H1 (cell line): ENCODE results near the gene RSRC2. TPM values are rescaled to one million over a fixed set of nuclear protein-coding genes. Genes with fewer than 3 reads are reported as not detected.
"Not testable (repeated sequence)": the region's sequence is repeated elsewhere in the genome, so short reads cannot be mapped to it uniquely, and the experiment has no call there.

Source experiments
- CTCF ChIA-PET: fragments of 300-600 bp; sonication (Branson Sonifier 250); formaldehyde crosslinking; loops from one replicate; lab custom pipeline; 2021; ENCODE audit not compliant: partially characterized antibody; lab: Charles Lee
- POLR2A ChIA-PET: fragments of 300-600 bp; sonication (Branson Sonifier 250); formaldehyde crosslinking; loops from one replicate; lab custom pipeline; 2021; ENCODE audit warnings: inconsistent platforms; ENCODE audit not compliant: partially characterized antibody; lab: Charles Lee
- DNase-seq, 2 experiments: peaks; one replicate each; pipeline versions ENCODE4 v3.0.0 to v3.0.0-alpha.2; 2010 to 2022; ENCODE audit warnings: low spot score in 2 of 2, low read depth in 1 of 2, mixed read lengths in 1 of 2
- FAIRE-seq: peaks from 2 replicates; lab custom pipeline; 2011; peaks lifted over from hg19 to GRCh38; lab: Jason Lieb, UNC
- H2AFZ ChIP-seq: 2 replicates; pipeline ENCODE4 v1.8.1; 2012; ENCODE audit warnings: low read length, inconsistent platforms
- H2AK5ac ChIP-seq: 2 replicates; pipeline ENCODE4 v1.6.1; 2013; ENCODE audit warnings: low read depth, low read length
- H2BK120ac ChIP-seq: replicated peaks from 2 replicates; pipeline ENCODE3; 2013; ENCODE audit warnings: low read depth, low read length, inconsistent platforms
- H2BK12ac ChIP-seq: 2 replicates; pipeline ENCODE4 v1.6.1; 2013; ENCODE audit warnings: low read depth, low read length
- H2BK15ac ChIP-seq: 2 replicates; pipeline ENCODE4 v1.6.1; 2013; ENCODE audit warnings: low read length
- H2BK20ac ChIP-seq: 2 replicates; pipeline ENCODE4 v1.6.1; 2013; ENCODE audit warnings: low read length
- H2BK5ac ChIP-seq: 2 replicates; pipeline ENCODE4 v1.6.1; 2013; ENCODE audit warnings: low read depth, low read length
- H3K14ac ChIP-seq: 2 replicates; pipeline ENCODE4 v1.6.1; 2013; ENCODE audit warnings: inconsistent platforms; ENCODE audit not compliant: insufficient read length
- H3K18ac ChIP-seq: 2 replicates; pipeline ENCODE4 v1.6.1; 2013; ENCODE audit warnings: low read length; ENCODE audit errors: extremely low read depth
- H3K23ac ChIP-seq: 2 replicates; pipeline ENCODE4 v1.6.1; 2013; ENCODE audit warnings: inconsistent platforms; ENCODE audit not compliant: insufficient read length
- H3K23me2 ChIP-seq: 2 replicates; pipeline ENCODE4 v1.6.1; 2013; ENCODE audit warnings: low read depth, low read length
- H3K27ac ChIP-seq: 2 replicates; pipeline ENCODE4 v1.6.1; 2011; ENCODE audit warnings: low read depth, low read length, inconsistent platforms
- H3K27me3 ChIP-seq, 4 experiments: replicated peaks in 1 of 4; 1 replicate in 1 of 4; 2 replicates in 3 of 4; pipeline versions ENCODE4 v1.6.1 to v1.8.1; 2011 to 2013; ENCODE audit warnings: low read length in 3 of 4, mild to moderate bottlenecking in 3 of 4, inconsistent platforms in 2 of 4, mixed read lengths in 2 of 4, moderate library complexity in 1 of 4; ENCODE audit not compliant: control insufficient read depth in 3 of 4, insufficient read depth in 3 of 4; ENCODE audit errors: extremely low read depth in 1 of 4
- H3K36me3 ChIP-seq, 4 experiments: 2 replicates each; pipeline versions ENCODE4 v1.6.1 to v1.8.1; 2011 to 2013; ENCODE audit warnings: mild to moderate bottlenecking in 4 of 4, low read length in 3 of 4, moderate library complexity in 2 of 4, control low read depth in 1 of 4, inconsistent platforms in 1 of 4; ENCODE audit not compliant: insufficient read depth in 4 of 4, control insufficient read depth in 2 of 4
- H3K4ac ChIP-seq: replicated peaks from 2 replicates; pipeline ENCODE3; 2013; ENCODE audit warnings: low read length, low read depth, mixed read lengths, inconsistent platforms; ENCODE audit not compliant: insufficient read length
- H3K4me1 ChIP-seq, 4 experiments: replicated peaks in 1 of 4; 1 replicate in 1 of 4; 2 replicates in 3 of 4; pipeline versions ENCODE4 v1.6.1 to v1.8.1; 2011 to 2013; ENCODE audit warnings: low read length in 3 of 4, inconsistent platforms in 2 of 4, mixed read lengths in 1 of 4; ENCODE audit not compliant: insufficient read depth in 4 of 4, control insufficient read depth in 3 of 4
- H3K4me2 ChIP-seq, 2 experiments: 2 replicates each; pipeline versions ENCODE4 v1.6.1 to v1.8.1; 2011 to 2013; ENCODE audit warnings: low read depth in 2 of 2, low read length in 2 of 2, control low read depth in 1 of 2, inconsistent platforms in 1 of 2, mild to moderate bottlenecking in 1 of 2; ENCODE audit not compliant: insufficient read depth in 1 of 2
- H3K4me3 ChIP-seq, 4 experiments: fragments of 200-600, 300-600 bp in 1 of 4; sonication (generic), shearing (Covaris generic), sonication (Bioruptor Twin) in 1 of 4; 2 replicates each; pipeline versions ENCODE4 v1.5.1 to v1.8.1; 2011 to 2016; ENCODE audit warnings: low read length in 4 of 4, low read depth in 3 of 4, control low read depth in 2 of 4, inconsistent platforms in 2 of 4, mild to moderate bottlenecking in 2 of 4, mixed read lengths in 1 of 4, moderate library complexity in 1 of 4; ENCODE audit not compliant: insufficient read depth in 2 of 4; ENCODE audit errors: extremely low read depth in 1 of 4
- H3K56ac ChIP-seq: replicated peaks from 2 replicates; pipeline ENCODE3; 2013; ENCODE audit warnings: low read depth, mild to moderate bottlenecking, mixed read lengths, low read length, inconsistent platforms; ENCODE audit not compliant: insufficient read length
- H3K79me1 ChIP-seq: 2 replicates; pipeline ENCODE4 v1.6.1; 2013; ENCODE audit warnings: low read depth, low read length, control low read depth
- H3K79me2 ChIP-seq, 2 experiments: 2 replicates each; pipeline versions ENCODE4 v1.6.1 to v1.8.1; 2012 to 2013; ENCODE audit warnings: low read length in 2 of 2, mild to moderate bottlenecking in 2 of 2, inconsistent platforms in 1 of 2; ENCODE audit not compliant: insufficient read depth in 2 of 2, control insufficient read depth in 1 of 2
- H3K9ac ChIP-seq, 4 experiments: replicated peaks in 1 of 4; 1 replicate in 1 of 4; 2 replicates in 3 of 4; pipeline versions ENCODE4 v1.6.1 to v1.8.1; 2011 to 2013; ENCODE audit warnings: low read depth in 3 of 4, low read length in 3 of 4, control low read depth in 2 of 4, mild to moderate bottlenecking in 2 of 4, moderate library complexity in 2 of 4, inconsistent platforms in 1 of 4; ENCODE audit errors: extremely low read depth in 1 of 4
- H3K9me3 ChIP-seq, 2 experiments: 2 replicates each; pipeline versions ENCODE4 v1.6.1 to v1.8.1; 2012 to 2013; ENCODE audit warnings: mild to moderate bottlenecking in 2 of 2, moderate library complexity in 2 of 2, control low read depth in 1 of 2, inconsistent platforms in 1 of 2, low read depth in 1 of 2, low read length in 1 of 2, mixed read lengths in 1 of 2; ENCODE audit not compliant: insufficient read depth in 2 of 2
- H4K20me1 ChIP-seq, 2 experiments: replicated peaks in 1 of 2; 2 replicates each; pipeline versions ENCODE3 to v1.8.1; 2011 to 2013; ENCODE audit warnings: inconsistent platforms in 2 of 2, low read length in 2 of 2, mild to moderate bottlenecking in 1 of 2; ENCODE audit not compliant: insufficient read depth in 2 of 2, control insufficient read depth in 1 of 2
- H4K5ac ChIP-seq: 2 replicates; pipeline ENCODE4 v1.6.1; 2013; ENCODE audit warnings: low read length, low read depth, mixed read lengths, inconsistent platforms; ENCODE audit not compliant: insufficient read length
- H4K8ac ChIP-seq: 2 replicates; pipeline ENCODE4 v1.8.0; 2013; ENCODE audit warnings: mild to moderate bottlenecking, moderate library complexity, low read length, inconsistent platforms; ENCODE audit not compliant: insufficient read depth; ENCODE audit errors: extremely low read depth
- H4K91ac ChIP-seq: replicated peaks from 2 replicates; pipeline ENCODE3; 2013; ENCODE audit warnings: low read length, mixed read lengths, inconsistent platforms; ENCODE audit not compliant: insufficient read length
- CREB1 ChIP-seq: IDR thresholded peaks from 2 replicates; pipeline ENCODE4 v1.6.1; 2012; ENCODE audit warnings: inconsistent platforms
- WGBS, 2 experiments: shearing (Covaris generic) in 1 of 2; methylation state at CpG; one replicate each; pipeline versions ENCODE4 v1.1.6 to v1.1.7; 2013 to 2015; ENCODE audit warnings: low lambda C conversion rate in 2 of 2, mixed read lengths in 2 of 2, inconsistent platforms in 1 of 2, low coverage in 1 of 2, missing lambda C conversion rate in 1 of 2; ENCODE audit not compliant: insufficient replicate concordance in 2 of 2, insufficient coverage in 1 of 2, insufficient read length in 1 of 2; ENCODE audit errors: extremely low coverage in 1 of 2, missing lambda C conversion rate in 1 of 2; 5-methylcytosine and 5-hydroxymethylcytosine counted together
- polyA plus RNA-seq, 7 experiments: library from polyadenylated mRNA; depleted of rRNA in 3 of 7; stranded (reverse) in 5 of 7; unstranded in 2 of 7; fragments of >200 nt in 5 of 7; fragments of 200-250 nt in 2 of 7; gene quantifications; 1 replicate in 5 of 7; 2 replicates in 1 of 7; 4 replicates in 1 of 7; pipeline versions ENCODE4 v1.2.1 to v1.2.3, GENCODE V29; 2011 to 2013; ENCODE audit warnings: missing spikeins in 2 of 7, mixed read lengths in 2 of 7
- total RNA-seq: library from RNA; stranded (reverse); fragmentation: NEBNext Ultra II Directional; extraction: Animal tissue kit (Norgen Biotek cat#: 25700); gene quantifications from 2 replicates; pipeline ENCODE4 v1.2.1, GENCODE V29; 2021

The RSRC2 gene
- total and polyA plus RNA-seq, 2 of the 8 experiments (the other 6 are each of a cell fraction or from before 2014, with no cell fraction given) = 15.9 to 71.4 TPM

GRCh38 chr12:122571821-122572220 lies 45.1 kb upstream of the RSRC2 start:
- Histone ChIP-seq H4K20me1 (no peaks in the 10 kb centered on the region), H3K4me1 (no peaks in the 10 kb centered on the region), H2BK20ac (no peak overlapping the region), H3K23ac (no peak overlapping the region), H2AFZ (no peak overlapping the region), H3K18ac (no peak overlapping the region), H3K14ac (no peak overlapping the region), H2AK5ac (no peak overlapping the region), H3K27me3 (no peaks in the 10 kb centered on the region), H3K79me1 (no peaks in the 10 kb centered on the region), H4K91ac (no peak overlapping the region), H3K9ac (no peak overlapping the region), H4K8ac (no peak overlapping the region), H2BK15ac (no peak overlapping the region), H3K36me3 (peaks cover 23 to 74% (median 54%) of the 10 kb centered on the region in 4 experiments), H3K9me3 (no peaks in the 10 kb centered on the region), H3K27ac (no peak overlapping the region), H2BK5ac (no peak overlapping the region), H3K79me2 (no peaks in the 10 kb centered on the region), H3K4me3 (no peak overlapping the region), H3K56ac (no peak overlapping the region), H3K23me2 (no peaks in the 10 kb centered on the region), H4K5ac (no peak overlapping the region), H2BK12ac (no peak overlapping the region), H3K4me2 (no peak overlapping the region), H3K4ac (no peak overlapping the region), H2BK120ac (no peak overlapping the region)
- WGBS, 2 experiments = 89% methylated on average over 6 of the region's 6 CpGs; no CpG with 5 or more reads in 1 of the 2 experiments
- POLR2A ChIA-PET = no interaction called here
- FAIRE-seq (no peak), DNase-seq (no peak)
- CTCF ChIA-PET = no interaction called here
- TF ChIP-seq CREB1 = no peak

- 85% methylated on average over 3 of the region's 3 CpGs; no CpG with 5 or more reads in 1 of the 2 experiments for WGBS, 2 experiments
- H3K9me3 ChIP-seq, H3K4me1 ChIP-seq, H2BK20ac ChIP-seq, CTCF ChIA-PET, H3K56ac ChIP-seq, H4K20me1 ChIP-seq, H2AFZ ChIP-seq, H3K4me2 ChIP-seq, H4K8ac ChIP-seq, H2BK5ac ChIP-seq, H2AK5ac ChIP-seq, H3K9ac ChIP-seq, H4K91ac ChIP-seq, H3K79me1 ChIP-seq, H3K4me3 ChIP-seq, H3K27me3 ChIP-seq, H3K23me2 ChIP-seq, DNase-seq, H4K5ac ChIP-seq, H2BK15ac ChIP-seq, FAIRE-seq, H3K23ac ChIP-seq, H3K18ac ChIP-seq, H3K14ac ChIP-seq, H3K4ac ChIP-seq, H3K27ac ChIP-seq, H2BK120ac ChIP-seq, H2BK12ac ChIP-seq, H3K79me2 ChIP-seq: not testable (repeated sequence)
- POLR2A ChIA-PET = interaction anchor here (0.8 to 1.6 kb wide), 2 partner anchors 48 to 69 kb away, joined by 3 to 4 read pairs; partner anchors contain the start of gene ZCCHC8
- H3K36me3 ChIP-seq = peaks cover 22 to 61% (median 43%) of the 10 kb centered on the region in 4 experiments
Measured at GRCh38 chr12:122570006-122570405, 43.3 kb upstream of the RSRC2 start.
